ENCODE measurements around the gene PDCD2.
A peak's percentile ranks its signal among the peaks of the same experiment; 100 is the strongest.
"Not testable (repeated sequence)": the region's sequence is repeated elsewhere in the genome, so short reads cannot be mapped to it uniquely, and the experiment has no call there.

PDCD2 gene

GRCh38 chr6:170545405-170545804 is 39.0 kb downstream of the PDCD2 start:
- peak; percentile 90 for DNase-seq

- no peak for DNase-seq
These were observed 42.3 kb downstream of the PDCD2 start for GRCh38 chr6:170542031-170542719.

- DNase-seq: no peak
These were observed 47.1 kb downstream of the PDCD2 start for GRCh38 chr6:170537329-170537728.

- DNase-seq: no peak
These were observed 47.8 kb downstream of the PDCD2 start for GRCh38 chr6:170536671-170537070.

- DNase-seq: no peak
These were observed 49.4 kb downstream of the PDCD2 start for GRCh38 chr6:170535004-170535403.

GRCh38 chr6:170533792-170534191 is 50.6 kb downstream of the PDCD2 start:
- DNase-seq: no peak

GRCh38 chr6:170532867-170533488 is 51.5 kb downstream of the PDCD2 start:
- DNase-seq: no peak

- DNase-seq: peak; percentile 37
These were observed 54.5 kb downstream of the PDCD2 start for GRCh38 chr6:170529839-170530469.

GRCh38 chr6:170527995-170528394 is 56.4 kb downstream of the PDCD2 start:
- DNase-seq: not testable (repeated sequence)

GRCh38 chr6:170525795-170526194 is 58.6 kb downstream of the PDCD2 start:
- no peak for DNase-seq
